NCI-H774 (cell line): ENCODE results near the gene ABI2.

Source experiments
- DNase-seq: peaks from one replicate; lab custom pipeline; 2025; lab: John Stamatoyannopoulos, UW

The ABI2 gene

GRCh38 chr2:203484266-203485112 lies 156.3 kb downstream of the ABI2 start:
- no peak for DNase-seq

GRCh38 chr2:203489531-203489930 lies 161.3 kb downstream of the ABI2 start:
- DNase-seq = no peak

GRCh38 chr2:203490391-203490790 lies 162.2 kb downstream of the ABI2 start:
- no peak for DNase-seq

GRCh38 chr2:203492965-203493364 lies 164.8 kb downstream of the ABI2 start:
- DNase-seq = no peak
